HG02759 (cell line): ENCODE measurements around the gene OR1L4.

ENCODE experiments used
- ATAC-seq: cut with Tn5 transposase; IDR thresholded peaks from one replicate; pipeline ENCODE4 v1.9.1; 2021; ENCODE audit warnings: mild to moderate bottlenecking, moderate library complexity; ENCODE audit not compliant: unreplicated experiment

Gene OR1L4

GRCh38 chr9:122723690-122724089 is at the start of gene OR1L4:
TSS of gene OR1L4 (plus strand) at chr9:122723990. CDS start at chr9:122723990, 0 bp downstream.
- no peak for ATAC-seq

- no peak for ATAC-seq
Observed at GRCh38 chr9:122684851-122685250, 38.9 kb upstream of the OR1L4 start.

- ATAC-seq = no peak
Observed at GRCh38 chr9:122695696-122696095, 28.1 kb upstream of the OR1L4 start.

GRCh38 chr9:122718038-122718437 is 5.8 kb upstream of the OR1L4 start:
- no peak for ATAC-seq

- no peak for ATAC-seq
Observed at GRCh38 chr9:122719218-122719617, 4.6 kb upstream of the OR1L4 start.

GRCh38 chr9:122742003-122742402 is 18.2 kb downstream of the OR1L4 start, which contains the start of gene OR1L6:
TSS of gene OR1L6 (plus strand) at chr9:122742303. CDS start at chr9:122749848, 7,545 bp downstream.
- ATAC-seq = no peak

- ATAC-seq = no peak
Observed at GRCh38 chr9:122754825-122755224, 31.0 kb downstream of the OR1L4 start.

- no peak for ATAC-seq
Observed at GRCh38 chr9:122767817-122768216, 44.0 kb downstream of the OR1L4 start.
